Posterior cingulate gyrus (tissue), 11 donors: Measurements from ENCODE around the gene MED12L.

Experiments used
- DNase-seq, 10 donors: peaks; one replicate each; pipeline versions ENCODE4 v3.0.0 to v3.0.0-alpha.2; 2020 to 2021; ENCODE audit warnings: mixed read lengths in 3 of 10
- intact Hi-C: fragments of 100-400 bp; cut with DNase I; formaldehyde crosslinking; loops from one replicate; pipeline ENCODE4 v1.15.1; 2023

MED12L gene

GRCh38 chr3:151203051-151203420 is 117.6 kb downstream of the MED12L start, which contains the start of gene GPR171:
Gene GPR171, minus strand, starts transcription at chr3:151203216. Its CDS starts 3,830 bp downstream, at chr3:151199386.
- no peak for DNase-seq
- intact Hi-C loops = no loop called here

GRCh38 chr3:151204530-151205402 is 119.3 kb downstream of the MED12L start:
- no peak for DNase-seq
- intact Hi-C loops = no loop called here

- intact Hi-C loops = no loop called here
- DNase-seq = no peak
Measured at GRCh38 chr3:151205482-151205881, 120.0 kb downstream of the MED12L start.

- intact Hi-C loops = no loop called here
- no peak for DNase-seq
Measured at GRCh38 chr3:151206201-151206600, 120.7 kb downstream of the MED12L start.

- DNase-seq = no peak
- intact Hi-C loops = no loop called here
Measured at GRCh38 chr3:151209654-151210053, 124.2 kb downstream of the MED12L start.

- intact Hi-C loops = no loop called here
- no peak for DNase-seq
Measured at GRCh38 chr3:151210676-151211381, 125.4 kb downstream of the MED12L start.

GRCh38 chr3:151213151-151213550 is 127.7 kb downstream of the MED12L start:
- no peak for DNase-seq
- intact Hi-C loops = no loop called here

GRCh38 chr3:151213881-151214280 is 128.4 kb downstream of the MED12L start:
- intact Hi-C loops = no loop called here
- DNase-seq = no peak

- no peak for DNase-seq
- intact Hi-C loops = no loop called here
Measured at GRCh38 chr3:151214459-151214858, 129.0 kb downstream of the MED12L start.

GRCh38 chr3:151216641-151217607 is 131.5 kb downstream of the MED12L start:
- no peak for DNase-seq
- intact Hi-C loops = no loop called here

- no peak for DNase-seq
- intact Hi-C loops = no loop called here
Measured at GRCh38 chr3:151218136-151218535, 132.7 kb downstream of the MED12L start.

GRCh38 chr3:151219056-151219455 is 133.6 kb downstream of the MED12L start:
- DNase-seq = no peak
- intact Hi-C loops = no loop called here

GRCh38 chr3:151224268-151224866 is 138.9 kb downstream of the MED12L start:
- intact Hi-C loops = loop anchor here (10.0 kb wide), 1 partner anchor 60 kb away; no protein-coding TSS in a partner anchor
- DNase-seq = no peak

- intact Hi-C loops = loop anchor here (5.0 to 10.0 kb wide), 2 partner anchors 61 to 102 kb away; partner anchors contain the start of gene P2RY13
- DNase-seq = no peak
Measured at GRCh38 chr3:151225040-151225975, 139.8 kb downstream of the MED12L start.

- intact Hi-C loops = loop anchor here (2.0 to 10.0 kb wide), 3 partner anchors 61 to 613 kb away; partner anchors contain the start of gene P2RY13
- no peak for DNase-seq
Measured at GRCh38 chr3:151226088-151226563, 140.7 kb downstream of the MED12L start.

GRCh38 chr3:151226825-151227224 is 141.4 kb downstream of the MED12L start:
- intact Hi-C loops = loop anchor here (1.0 to 10.0 kb wide), 4 partner anchors 55 to 612 kb away; partner anchors contain the start of gene P2RY13
- no peak for DNase-seq

- intact Hi-C loops = loop anchor here (1.0 to 10.0 kb wide), 4 partner anchors 55 to 611 kb away; partner anchors contain the start of gene P2RY13
- no peak for DNase-seq
Measured at GRCh38 chr3:151227266-151227806, 141.9 kb downstream of the MED12L start.
